Inflammatory macrophage treated with lipopolysaccharide for 4 hours (primary cell): ENCODE results near the gene CX3CR1.

Experiments
- DNase-seq: peaks from one replicate; pipeline ENCODE4 v3.0.0-alpha.2; 2020

CX3CR1 gene

GRCh38 chr3:39220407-39221140, 59.3 kb downstream of the CX3CR1 start:
- DNase-seq, result no peak

- no peak for DNase-seq
These were observed 60.1 kb downstream of the CX3CR1 start for GRCh38 chr3:39219702-39220101.

DNA sequence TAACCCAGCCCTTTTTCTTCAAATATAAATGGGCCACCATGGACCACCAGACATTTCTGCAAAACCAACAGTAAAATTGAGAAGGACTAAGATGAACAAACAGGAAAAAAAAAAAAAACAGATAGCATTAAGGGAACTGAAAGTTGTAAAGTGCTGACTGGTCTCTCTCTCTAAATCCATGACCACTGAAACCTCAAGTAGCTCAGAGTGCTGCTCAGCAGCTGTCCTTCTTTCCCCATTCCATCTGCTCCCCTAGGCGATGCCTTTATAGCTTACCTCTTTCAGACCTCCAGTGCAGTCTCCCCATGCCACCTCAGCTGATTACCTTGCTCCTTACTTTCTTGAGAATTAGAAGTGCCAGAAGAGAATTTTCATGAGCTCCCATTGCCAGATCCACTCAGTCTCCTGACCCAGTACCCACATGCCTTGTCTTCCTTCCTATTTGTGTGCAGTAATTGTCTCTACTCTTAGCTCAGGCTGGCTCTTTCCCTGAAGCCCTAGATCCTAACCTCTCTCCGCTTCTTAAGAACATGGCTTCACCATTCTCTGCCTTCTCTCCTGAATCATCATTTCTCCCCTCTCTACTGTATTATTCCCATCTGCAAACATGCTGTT, 63.6 kb downstream of the CX3CR1 start:
- DNase-seq, result peak; percentile 84

DNA sequence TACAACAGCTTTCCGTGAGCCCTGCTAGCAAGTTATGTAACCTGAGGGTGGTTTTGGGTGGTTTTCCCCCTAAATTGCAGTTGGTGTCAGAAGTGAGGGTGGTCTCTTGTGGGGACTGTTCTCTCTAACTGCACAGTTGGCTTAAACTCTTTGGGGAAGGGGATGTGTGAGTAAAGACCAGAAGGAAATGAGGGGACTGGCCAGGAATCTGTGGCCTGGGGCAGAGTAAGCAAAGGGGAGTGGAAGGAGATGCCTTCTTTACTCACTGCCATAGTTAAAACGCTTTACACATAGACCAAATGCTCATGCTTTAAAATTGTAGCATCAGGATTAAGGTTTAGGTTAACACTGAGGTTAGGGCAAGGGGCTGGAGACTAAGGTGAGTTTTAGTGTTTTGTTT, 66.2 kb downstream of the CX3CR1 start:
- DNase-seq, result no peak
